ENCODE results near the gene HPCAL1. TPM values are rescaled to one million over a fixed set of nuclear protein-coding genes. Genes with fewer than 3 reads are reported as not detected.
"Not testable (repeated sequence)": the region's sequence is repeated elsewhere in the genome, so short reads cannot be mapped to it uniquely, and the experiment has no call there.

The HPCAL1 gene
- total RNA-seq, 1 donor from 2014 or later, result 17.3 TPM

DNA sequence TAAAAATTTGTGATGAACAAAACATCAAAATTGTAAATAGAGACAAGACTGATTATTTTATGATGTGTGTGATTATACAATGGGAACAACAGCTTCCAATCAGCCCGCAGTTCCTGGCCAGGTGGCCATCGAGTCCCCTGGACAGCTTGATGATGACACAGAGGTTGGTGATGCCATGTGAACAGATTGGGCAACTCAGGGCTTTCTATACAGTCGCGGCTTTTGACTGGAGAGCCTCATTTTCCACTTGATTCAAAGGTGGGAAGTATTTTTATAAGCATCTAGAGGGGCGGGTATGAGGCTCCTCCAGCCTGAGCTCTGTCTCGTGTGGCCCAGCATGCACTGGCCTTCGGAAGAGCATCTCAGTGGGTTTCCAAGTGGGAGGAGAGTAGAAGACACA is 14.9 kb upstream of the HPCAL1 start:
- H3K9me3 Mint-ChIP-seq, result no peaks in the 10 kb centered on the region
- H3K4me3 Mint-ChIP-seq, result no peak overlapping the region
- TF ChIP-seq, protein P1, sequence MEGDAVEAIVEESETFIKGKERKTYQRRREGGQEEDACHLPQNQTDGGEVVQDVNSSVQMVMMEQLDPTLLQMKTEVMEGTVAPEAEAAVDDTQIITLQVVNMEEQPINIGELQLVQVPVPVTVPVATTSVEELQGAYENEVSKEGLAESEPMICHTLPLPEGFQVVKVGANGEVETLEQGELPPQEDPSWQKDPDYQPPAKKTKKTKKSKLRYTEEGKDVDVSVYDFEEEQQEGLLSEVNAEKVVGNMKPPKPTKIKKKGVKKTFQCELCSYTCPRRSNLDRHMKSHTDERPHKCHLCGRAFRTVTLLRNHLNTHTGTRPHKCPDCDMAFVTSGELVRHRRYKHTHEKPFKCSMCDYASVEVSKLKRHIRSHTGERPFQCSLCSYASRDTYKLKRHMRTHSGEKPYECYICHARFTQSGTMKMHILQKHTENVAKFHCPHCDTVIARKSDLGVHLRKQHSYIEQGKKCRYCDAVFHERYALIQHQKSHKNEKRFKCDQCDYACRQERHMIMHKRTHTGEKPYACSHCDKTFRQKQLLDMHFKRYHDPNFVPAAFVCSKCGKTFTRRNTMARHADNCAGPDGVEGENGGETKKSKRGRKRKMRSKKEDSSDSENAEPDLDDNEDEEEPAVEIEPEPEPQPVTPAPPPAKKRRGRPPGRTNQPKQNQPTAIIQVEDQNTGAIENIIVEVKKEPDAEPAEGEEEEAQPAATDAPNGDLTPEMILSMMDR (conservative IDR thresholded peaks at IDR 0.05), result no peak
- no peaks in the 10 kb centered on the region for H3K27me3 Mint-ChIP-seq (ENCODE audit: low read depth)
- no peaks in the 10 kb centered on the region for H3K36me3 Mint-ChIP-seq (ENCODE audit: low read depth)
- H3K4me1 Mint-ChIP-seq, result peaks cover 18% of the 10 kb centered on the region
- DNase-seq (ENCODE audit: low read depth, low spot score), result no peak
- H3K27ac Mint-ChIP-seq (ENCODE audit: unreplicated experiment), result no peak overlapping the region

DNA sequence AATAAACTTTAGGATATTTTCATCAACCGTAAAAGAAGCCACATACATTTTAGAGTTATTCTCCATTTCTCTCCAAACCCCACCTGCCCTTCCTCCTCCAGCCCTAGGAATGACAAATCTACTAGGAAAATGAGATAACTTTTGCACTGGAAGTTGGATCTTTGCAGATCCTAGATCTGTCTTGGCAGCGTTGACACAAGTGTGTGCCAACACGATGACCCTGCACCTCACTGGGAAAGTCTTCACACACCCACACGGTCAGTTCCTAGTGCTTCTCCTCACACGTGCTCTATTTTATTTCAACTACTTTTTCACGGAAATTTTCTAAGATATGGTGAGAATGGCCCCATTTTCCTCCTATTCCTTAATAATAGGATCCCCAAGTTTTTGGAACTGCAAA is 14.1 kb upstream of the HPCAL1 start:
- no peak for DNase-seq (ENCODE audit: low read depth, low spot score)
- TF ChIP-seq, protein P1 (conservative IDR thresholded peaks at IDR 0.05), result no peak
- Mint-ChIP-seq H3K27me3 (ENCODE audit: low read depth) (no peaks in the 10 kb centered on the region), H3K4me3 (no peak overlapping the region), H3K9me3 (peaks cover 3% of the 10 kb centered on the region), H3K36me3 (ENCODE audit: low read depth) (no peaks in the 10 kb centered on the region), H3K4me1 (peaks cover 11% of the 10 kb centered on the region), H3K27ac (ENCODE audit: unreplicated experiment) (no peak overlapping the region)

DNA sequence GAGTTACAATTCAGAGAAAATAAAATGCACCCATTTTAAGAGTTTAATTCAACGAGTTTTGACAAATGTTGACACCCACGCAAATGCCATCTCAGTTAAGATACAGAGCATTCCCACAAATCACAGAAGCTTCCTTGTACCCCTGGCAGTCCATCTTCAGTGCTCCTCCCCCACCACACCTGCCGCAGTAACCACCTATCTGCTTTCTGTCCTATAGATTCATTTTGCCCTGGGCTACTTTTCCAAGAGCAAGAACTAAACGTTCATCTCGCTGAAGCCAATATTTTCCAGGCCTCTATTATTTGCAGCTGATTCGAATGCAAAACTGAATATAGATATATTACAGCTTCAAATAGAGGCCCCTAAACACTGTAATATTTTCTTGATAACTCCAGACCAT is 13.4 kb upstream of the HPCAL1 start:
- no peaks in the 10 kb centered on the region for H3K36me3 Mint-ChIP-seq (ENCODE audit: low read depth)
- TF ChIP-seq, protein P1 (conservative IDR thresholded peaks at IDR 0.05), result no peak
- peaks cover 7% of the 10 kb centered on the region for H3K9me3 Mint-ChIP-seq
- H3K4me3 Mint-ChIP-seq, result no peak overlapping the region
- H3K4me1 Mint-ChIP-seq, result peaks cover 10% of the 10 kb centered on the region
- DNase-seq (ENCODE audit: low read depth, low spot score), result no peak
- H3K27me3 Mint-ChIP-seq (ENCODE audit: low read depth), result no peaks in the 10 kb centered on the region
- H3K27ac Mint-ChIP-seq (ENCODE audit: unreplicated experiment), result no peak overlapping the region

DNA sequence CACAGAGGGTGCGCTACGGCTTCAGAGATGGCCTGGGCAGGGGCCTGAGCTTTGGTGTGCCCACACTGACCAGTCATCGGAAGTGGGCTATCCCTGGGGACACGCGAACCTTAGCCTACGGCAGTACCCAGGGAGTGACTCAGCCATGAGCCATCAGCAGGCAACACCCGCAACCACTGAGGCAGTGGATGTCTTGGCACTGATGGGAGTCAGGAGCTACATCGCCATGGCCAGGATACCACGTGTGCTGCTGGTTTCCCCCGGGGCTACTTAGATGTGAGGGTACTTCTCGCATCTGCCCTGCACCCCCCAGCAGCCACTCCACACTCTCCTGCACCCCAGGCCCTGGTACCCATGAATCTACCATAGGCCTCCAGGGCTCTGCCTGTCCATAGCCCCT is 12.8 kb upstream of the HPCAL1 start:
- H3K27me3 Mint-ChIP-seq (ENCODE audit: low read depth), result no peaks in the 10 kb centered on the region
- H3K9me3 Mint-ChIP-seq, result peaks cover 7% of the 10 kb centered on the region

DNA sequence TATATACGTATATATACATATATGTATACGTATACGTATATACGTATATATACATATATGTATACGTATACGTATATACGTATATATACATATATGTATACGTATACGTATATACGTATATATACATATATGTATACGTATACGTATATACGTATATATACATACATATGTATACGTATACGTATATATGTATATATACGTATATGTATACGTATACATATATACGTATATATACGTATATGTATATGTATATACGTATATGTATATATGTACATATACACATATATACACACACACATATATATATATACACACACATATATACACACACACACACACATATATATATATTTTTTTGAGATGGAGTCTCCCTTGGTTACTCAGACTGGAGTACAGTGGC is 11.3 kb upstream of the HPCAL1 start:
- not testable (repeated sequence) for H3K4me1 Mint-ChIP-seq; H3K4me3 Mint-ChIP-seq; H3K27me3 Mint-ChIP-seq (ENCODE audit: low read depth); H3K9me3 Mint-ChIP-seq; H3K27ac Mint-ChIP-seq (ENCODE audit: unreplicated experiment); H3K36me3 Mint-ChIP-seq (ENCODE audit: low read depth); DNase-seq (ENCODE audit: low read depth, low spot score)

More for the DNA sequence above, 12.8 kb upstream of the HPCAL1 start:
- peaks cover 10% of the 10 kb centered on the region for H3K4me1 Mint-ChIP-seq
- DNase-seq (ENCODE audit: low read depth, low spot score), result no peak
- H3K27ac Mint-ChIP-seq (ENCODE audit: unreplicated experiment), result no peak overlapping the region
- H3K36me3 Mint-ChIP-seq (ENCODE audit: low read depth), result no peaks in the 10 kb centered on the region
- no peak overlapping the region for H3K4me3 Mint-ChIP-seq
- TF ChIP-seq, protein P1 (conservative IDR thresholded peaks at IDR 0.05), result no peak

DNA sequence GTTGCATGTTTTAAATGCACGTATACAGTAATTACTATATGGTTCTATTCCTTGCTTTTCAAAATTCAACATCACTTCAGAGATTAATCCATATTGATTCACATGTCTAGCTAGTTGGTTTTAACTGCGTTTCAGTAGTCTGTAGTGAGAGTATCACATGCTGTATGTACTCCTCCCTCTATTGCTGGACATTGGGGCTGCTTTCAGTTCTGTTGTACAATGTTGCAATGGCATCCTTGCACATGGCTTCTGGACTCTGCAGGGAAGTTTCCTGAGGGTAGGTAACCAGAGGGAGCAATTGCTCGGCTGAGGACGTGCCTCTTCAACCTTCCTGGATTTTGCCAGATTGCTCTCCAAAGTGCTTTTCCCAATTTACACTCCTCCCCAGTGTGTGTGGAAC is 10.7 kb upstream of the HPCAL1 start:
- TF ChIP-seq, protein P1 (conservative IDR thresholded peaks at IDR 0.05), result no peak
- no peaks in the 10 kb centered on the region for H3K4me1 Mint-ChIP-seq
- no peak overlapping the region for H3K27ac Mint-ChIP-seq (ENCODE audit: unreplicated experiment)
- H3K27me3 Mint-ChIP-seq (ENCODE audit: low read depth), result no peaks in the 10 kb centered on the region
- H3K4me3 Mint-ChIP-seq, result no peak overlapping the region
- H3K36me3 Mint-ChIP-seq (ENCODE audit: low read depth), result no peaks in the 10 kb centered on the region
- H3K9me3 Mint-ChIP-seq, result peaks cover 7% of the 10 kb centered on the region
- DNase-seq (ENCODE audit: low read depth, low spot score), result no peak

Measured in neural crest cell (in vitro differentiated cells).